Spinal cord (tissue), 4 donors: Measurements from ENCODE around the gene BLTP3B. TPM values are rescaled to one million over a fixed set of nuclear protein-coding genes. Genes with fewer than 3 reads are reported as not detected.

Experiments
- polyA plus RNA-seq, 2 donors: library from polyadenylated mRNA; unstranded; fragments of 120-200 nt; gene quantifications; one replicate each; pipeline ENCODE4 v1.2.1, GENCODE V29; 2013; ENCODE audit not compliant: insufficient read length in 2 of 2
- small RNA-seq: library from RNA; depleted of rRNA; stranded (forward); fragments of <200 nt; gene quantifications from one replicate; pipeline ENCODE3, GENCODE V24; 2014; ENCODE audit warnings: low replicate concordance
- total RNA-seq, 2 donors: library from RNA; depleted of rRNA in 1 of 2; stranded (reverse); fragments of 120-200 nt in 1 of 2; fragments of >200 nt in 1 of 2; gene quantifications; one replicate each; pipeline versions ENCODE4 v1.2.3 to v1.2.4, GENCODE V29; 2013 to 2014

Gene BLTP3B
- total and polyA plus RNA-seq, 4 donors, result 36.2 to 134 (median 45.1) TPM

Small RNA genes within 50 kb of the gene (small RNA-seq; reads per million reads assigned to genes)
- not detected for gene MIR1827
- gene RN7SL176P, result not detected

Other genes starting within 250 kb of the BLTP3B start
- gene ANKS1B, start 157.9 kb downstream of the BLTP3B start, total RNA-seq, result 100 to 1,000 TPM in 1 of 2 donors, 10 to 100 TPM in 1; 89.5 to 131 TPM
- 100 to 1,000 TPM in 1 of 2 donors, 10 to 100 TPM in 1; 98.8 to 117 TPM for gene ANKS1B, start 157.9 kb downstream of the BLTP3B start, polyA plus RNA-seq
- 10 to 100 TPM; 26.8 to 49.8 TPM for gene ACTR6, start 57.9 kb upstream of the BLTP3B start, total RNA-seq
- gene ACTR6, start 57.9 kb upstream of the BLTP3B start, polyA plus RNA-seq, result 10 to 100 TPM; 42.1 to 53.4 TPM
- gene DEPDC4, start 124.2 kb upstream of the BLTP3B start, total RNA-seq, result 1 to 10 TPM; 1.8 to 2.0 TPM
- 1 to 10 TPM; 2.1 to 3.7 TPM for gene DEPDC4, start 124.2 kb upstream of the BLTP3B start, polyA plus RNA-seq
- gene SCYL2, start 124.3 kb upstream of the BLTP3B start, total RNA-seq, result 10 to 100 TPM; 45.2 to 83.6 TPM
- gene SCYL2, start 124.3 kb upstream of the BLTP3B start, polyA plus RNA-seq, result 10 to 100 TPM; 37.5 to 49.6 TPM
- gene SLC17A8, start 214.2 kb upstream of the BLTP3B start, total RNA-seq, result 10 to 100 TPM; 12.0 to 13.2 TPM
- 10 to 100 TPM in 1 of 2 donors, 1 to 10 TPM in 1; 9.3 to 17.4 TPM for gene SLC17A8, start 214.2 kb upstream of the BLTP3B start, polyA plus RNA-seq